ENCODE measurements around the gene GFRA1.

GFRA1 gene

GRCh38 chr10:116098411-116099022, 174.5 kb downstream of the GFRA1 start:
- DNase-seq: no peak

GRCh38 chr10:116097239-116097784, 175.7 kb downstream of the GFRA1 start:
- DNase-seq: no peak

DNA sequence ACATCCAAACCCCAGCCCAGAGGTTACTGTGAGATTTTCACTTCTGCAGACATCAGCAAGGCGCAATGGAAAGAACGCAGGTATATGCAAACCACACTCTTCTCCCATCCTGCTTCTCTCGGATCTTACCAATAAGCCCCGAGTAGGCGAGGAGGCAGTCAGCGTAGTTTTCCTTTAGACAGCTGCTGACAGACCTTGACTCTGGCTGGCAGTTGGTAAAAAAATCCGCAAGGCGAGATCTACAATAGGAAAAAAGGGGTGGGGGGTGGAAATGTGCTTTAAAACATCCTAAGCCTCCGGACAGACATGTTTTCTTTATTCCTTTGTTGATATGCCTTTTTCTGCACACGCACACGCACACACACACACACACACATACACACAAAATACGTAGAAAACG, 176.5 kb downstream of the GFRA1 start:
- no peak for DNase-seq

DNA sequence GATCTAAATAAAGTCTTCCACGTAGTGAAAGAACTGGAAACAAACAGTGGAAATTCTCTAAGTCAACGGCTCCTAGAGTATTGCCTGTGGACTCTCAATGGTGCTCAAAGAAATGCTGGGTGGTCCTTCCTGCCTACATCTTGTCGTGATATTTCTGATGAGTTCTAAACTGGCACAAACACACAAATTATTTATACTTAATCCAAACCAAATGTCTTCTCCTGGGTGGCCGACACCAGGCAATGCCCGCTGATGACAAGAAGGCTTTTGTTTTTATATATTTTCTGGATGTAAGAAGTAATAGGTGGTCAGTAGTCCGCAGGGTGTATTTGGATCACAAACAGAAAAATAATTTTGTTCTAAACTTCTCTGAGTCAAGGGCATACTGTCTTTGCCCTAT, 178.7 kb downstream of the GFRA1 start:
- no peak for DNase-seq

GRCh38 chr10:116093031-116093430, 180.0 kb downstream of the GFRA1 start:
- no peak for DNase-seq

DNA sequence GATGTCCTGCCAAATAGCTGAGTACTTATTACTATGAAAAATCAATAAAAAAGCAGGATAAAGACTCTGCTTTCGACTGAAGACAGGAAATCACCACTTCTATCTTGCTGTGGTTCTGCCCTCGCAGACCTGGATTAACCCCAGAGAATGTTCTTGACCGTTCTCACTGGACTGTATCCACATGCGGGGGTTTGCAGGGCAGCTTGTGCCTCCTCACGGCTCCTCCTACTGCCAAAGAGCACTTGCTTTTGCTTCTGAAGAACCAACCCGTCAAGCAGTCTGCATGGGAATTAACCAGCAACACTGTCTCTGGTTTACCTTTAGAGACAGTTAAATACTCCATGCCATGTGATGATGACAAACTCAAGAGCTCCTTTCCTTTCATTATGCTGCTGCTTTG, 184.0 kb downstream of the GFRA1 start:
- no peak for DNase-seq

GRCh38 chr10:116085323-116085722, 187.7 kb downstream of the GFRA1 start:
- DNase-seq: no peak

- DNase-seq: no peak
Measured at GRCh38 chr10:116084161-116084560, 188.8 kb downstream of the GFRA1 start.

GRCh38 chr10:116083226-116083762, 189.7 kb downstream of the GFRA1 start:
- no peak for DNase-seq

DNA sequence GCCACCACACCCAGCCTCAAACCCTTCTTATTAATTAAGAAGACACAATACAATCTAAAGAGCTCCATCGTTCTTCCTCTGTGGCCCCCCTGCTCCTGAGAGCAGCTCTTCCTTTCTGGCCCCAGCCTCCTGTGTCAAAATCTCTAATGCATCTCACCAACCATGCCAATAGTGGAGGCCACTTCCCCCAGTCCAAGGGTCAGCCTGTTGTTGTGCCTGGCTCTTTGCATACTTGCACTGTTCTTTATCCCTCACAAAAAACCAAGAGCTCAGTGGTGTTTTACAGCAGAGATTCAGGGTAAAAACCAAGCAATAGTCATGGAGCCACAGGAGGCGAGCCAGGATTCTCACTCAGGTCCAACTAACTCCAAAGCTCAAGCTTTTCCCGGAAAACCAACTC, 190.2 kb downstream of the GFRA1 start:
- no peak for DNase-seq

DNA sequence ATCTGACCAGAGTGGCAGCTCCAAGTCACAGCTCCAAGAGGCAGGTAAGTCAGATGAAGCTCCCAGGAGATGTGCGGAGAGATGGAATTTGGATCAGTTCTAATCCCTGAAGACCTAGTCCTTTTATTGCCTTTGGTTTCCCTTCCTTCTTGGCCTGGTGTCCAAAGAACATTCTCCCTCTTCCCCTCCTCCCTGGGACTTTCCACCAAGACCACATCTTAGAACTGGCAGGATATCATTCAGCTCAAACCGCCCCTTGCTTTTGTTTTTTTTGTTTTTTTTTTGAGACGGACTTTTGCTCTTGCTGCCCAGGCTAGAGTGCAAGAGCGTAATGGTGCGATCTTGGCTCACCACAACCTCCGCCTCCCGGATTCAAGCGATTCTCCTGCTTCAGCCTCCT, 190.8 kb downstream of the GFRA1 start:
- DNase-seq: no peak

GRCh38 chr10:116080553-116080952, 192.5 kb downstream of the GFRA1 start:
- DNase-seq: no peak

- DNase-seq: no peak
Measured at GRCh38 chr10:116079355-116079754, 193.7 kb downstream of the GFRA1 start.

DNA sequence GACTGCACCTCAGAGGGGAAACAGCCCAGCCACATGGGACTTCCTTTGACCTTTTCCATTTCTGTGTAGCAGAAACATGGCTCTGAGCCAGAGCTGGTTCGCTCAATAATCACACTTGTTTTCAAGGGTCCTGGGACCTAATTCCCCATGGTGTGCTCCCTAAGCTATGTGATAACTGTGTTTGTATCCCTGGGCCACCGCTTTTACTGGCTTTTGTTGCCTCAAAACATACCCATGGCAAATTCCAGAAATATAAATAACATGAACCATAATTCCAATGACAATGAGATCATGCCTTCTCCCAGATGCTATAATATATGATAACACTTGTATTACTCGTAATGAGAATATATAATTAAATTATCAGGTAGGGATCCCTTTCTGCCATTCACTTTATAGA, 196.4 kb downstream of the GFRA1 start:
- DNase-seq: no peak

DNA sequence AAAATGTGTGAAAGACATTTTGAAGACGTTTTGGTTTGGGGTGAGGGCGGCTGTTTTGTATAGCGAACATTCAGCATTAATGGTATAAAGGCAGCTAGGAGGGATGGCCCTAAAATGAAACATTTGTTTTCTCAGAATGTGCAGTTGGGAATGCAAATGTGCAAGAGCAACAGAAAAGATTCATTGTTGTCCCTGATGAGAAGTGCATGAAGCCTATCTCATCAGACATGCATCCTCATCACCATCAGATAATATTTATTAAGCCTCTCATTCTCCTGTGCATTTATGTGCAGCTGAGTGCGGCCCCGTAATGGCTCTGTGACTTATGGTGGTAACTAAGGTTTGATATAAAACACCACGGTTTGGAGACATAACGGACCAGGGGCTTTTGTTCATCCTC, 199.5 kb downstream of the GFRA1 start:
- DNase-seq: no peak

GRCh38 chr10:116073001-116073400, 200.0 kb downstream of the GFRA1 start:
- DNase-seq: no peak

GRCh38 chr10:116071453-116072148, 201.4 kb downstream of the GFRA1 start:
- no peak for DNase-seq

GRCh38 chr10:116070743-116071320, 202.2 kb downstream of the GFRA1 start:
- no peak for DNase-seq

- DNase-seq: no peak
Measured at GRCh38 chr10:116069856-116070255, 203.2 kb downstream of the GFRA1 start.

GRCh38 chr10:116067825-116068224, 205.2 kb downstream of the GFRA1 start:
- no peak for DNase-seq

DNA sequence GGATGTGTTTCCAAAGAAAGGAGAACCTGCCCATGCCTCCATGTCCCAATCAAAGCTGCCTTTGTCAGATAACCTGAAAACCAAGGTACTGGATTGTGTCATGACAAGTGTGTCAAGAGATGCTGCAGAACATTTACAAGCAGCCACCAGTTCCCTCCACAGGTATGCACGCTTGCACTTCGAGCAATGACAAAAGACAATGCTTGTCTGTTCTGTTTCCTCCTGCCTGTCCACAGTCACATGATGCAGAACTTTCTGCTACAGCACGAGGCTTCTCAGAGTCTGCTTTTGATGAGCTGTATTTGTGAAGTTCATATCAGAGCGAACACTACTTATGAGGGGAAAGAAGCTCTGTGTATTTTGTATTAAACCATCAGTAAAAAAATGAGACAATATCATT, 209.9 kb downstream of the GFRA1 start:
- DNase-seq: no peak

DNA sequence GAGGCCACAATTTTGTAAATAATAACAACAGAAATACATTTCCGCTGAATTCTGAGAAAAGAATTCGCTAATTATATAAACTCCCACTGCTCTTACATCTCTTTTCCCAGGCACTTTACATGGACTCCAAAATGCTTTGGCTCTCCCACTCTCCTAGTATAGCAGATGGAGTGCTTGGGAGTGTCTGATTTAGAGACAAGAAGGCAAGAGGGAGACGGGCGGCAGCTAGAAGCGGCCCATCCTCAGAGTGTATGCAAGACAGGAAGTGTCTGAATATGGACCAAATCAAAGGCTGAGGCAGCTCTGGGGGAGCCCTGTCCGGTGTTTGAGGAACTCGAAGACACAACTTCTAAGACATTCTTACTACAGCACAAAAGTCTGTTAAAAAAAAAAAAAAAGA, 212.1 kb downstream of the GFRA1 start:
- no peak for DNase-seq

- no peak for DNase-seq
Measured at GRCh38 chr10:116059320-116059719, 213.7 kb downstream of the GFRA1 start.

Data from NCI-H1436 treated with DMSO at 0.1 percent for 48 hours (cell line).